CD4-positive, alpha-beta T cell treated with Interleukin-4 for 1 hour (primary cell): ENCODE measurements around the gene SCGB1D1.

Experiments used
- DNase-seq, 2 donors: peaks; one replicate each; pipeline ENCODE4 v3.0.0-alpha.2; 2020 to 2022

The SCGB1D1 gene

GRCh38 chr11:62190011-62190410, at the start of gene SCGB1D1:
Gene SCGB1D1, plus strand, starts transcription at chr11:62190216. Its CDS starts 69 bp downstream, at chr11:62190285.
- no peak for DNase-seq

- no peak for DNase-seq
Observed at GRCh38 chr11:62140304-62141110, 49.5 kb upstream of the SCGB1D1 start.

GRCh38 chr11:62141111-62142042, 48.6 kb upstream of the SCGB1D1 start:
- no peak for DNase-seq

GRCh38 chr11:62142043-62142375, 48.0 kb upstream of the SCGB1D1 start:
- no peak for DNase-seq

- DNase-seq: no peak
Observed at GRCh38 chr11:62142921-62143320, 47.1 kb upstream of the SCGB1D1 start.

GRCh38 chr11:62143727-62144126, 46.3 kb upstream of the SCGB1D1 start:
- DNase-seq: no peak

GRCh38 chr11:62144641-62145255, 45.3 kb upstream of the SCGB1D1 start:
- DNase-seq: no peak

GRCh38 chr11:62145261-62145871, 44.6 kb upstream of the SCGB1D1 start:
- DNase-seq: no peak

GRCh38 chr11:62146476-62147200, 43.4 kb upstream of the SCGB1D1 start:
- DNase-seq: no peak

GRCh38 chr11:62147545-62147944, 42.5 kb upstream of the SCGB1D1 start:
- no peak for DNase-seq

- DNase-seq: no peak
Observed at GRCh38 chr11:62148271-62148980, 41.6 kb upstream of the SCGB1D1 start.

GRCh38 chr11:62149986-62150886, 39.8 kb upstream of the SCGB1D1 start:
- no peak for DNase-seq

- DNase-seq: no peak
Observed at GRCh38 chr11:62150887-62151736, 38.9 kb upstream of the SCGB1D1 start.

- no peak for DNase-seq
Observed at GRCh38 chr11:62151737-62152102, 38.3 kb upstream of the SCGB1D1 start.

GRCh38 chr11:62152245-62153086, 37.5 kb upstream of the SCGB1D1 start:
- DNase-seq: no peak

- no peak for DNase-seq
Observed at GRCh38 chr11:62153087-62153395, 37.0 kb upstream of the SCGB1D1 start.

- DNase-seq: no peak
Observed at GRCh38 chr11:62153617-62154016, 36.4 kb upstream of the SCGB1D1 start.

- no peak for DNase-seq
Observed at GRCh38 chr11:62157603-62158002, 32.4 kb upstream of the SCGB1D1 start.

- no peak for DNase-seq
Observed at GRCh38 chr11:62166371-62166770, 23.6 kb upstream of the SCGB1D1 start.
